Osteoblast (primary cell): ENCODE results near the gene WDR55. TPM values are rescaled to one million over a fixed set of nuclear protein-coding genes. Genes with fewer than 3 reads are reported as not detected.
A peak's percentile ranks its signal among the peaks of the same experiment; 100 is the strongest.

ENCODE experiments used
- DNase-seq: peaks from one replicate; pipeline ENCODE4 v3.0.0; 2011; ENCODE audit warnings: low spot score, mixed read lengths; ENCODE audit not compliant: insufficient read length; ENCODE audit errors: missing footprints
- H2AFZ ChIP-seq: 2 replicates; pipeline ENCODE4 v1.6.0; 2011; ENCODE audit warnings: mild to moderate bottlenecking, low read length
- H3K27ac ChIP-seq: 2 replicates; pipeline ENCODE4 v1.5.1; 2011; ENCODE audit warnings: mild to moderate bottlenecking, low read depth, low read length, moderate library complexity
- H3K27me3 ChIP-seq: 2 replicates; pipeline ENCODE4 v1.6.0; 2012; ENCODE audit warnings: mild to moderate bottlenecking, control low read depth, inconsistent platforms, low read length, moderate library complexity; ENCODE audit not compliant: insufficient read depth
- H3K36me3 ChIP-seq: 2 replicates; pipeline ENCODE4 v1.5.1; 2011; ENCODE audit warnings: mild to moderate bottlenecking, low read length, control low read depth, moderate library complexity; ENCODE audit not compliant: insufficient read depth
- H3K4me1 ChIP-seq: 2 replicates; pipeline ENCODE4 v1.5.1; 2011; ENCODE audit warnings: mild to moderate bottlenecking, low read length, control low read depth, moderate library complexity; ENCODE audit not compliant: insufficient read depth
- H3K4me2 ChIP-seq: 2 replicates; pipeline ENCODE4 v1.6.0; 2011; ENCODE audit warnings: mild to moderate bottlenecking, low read length; ENCODE audit not compliant: insufficient read depth
- H3K4me3 ChIP-seq: fragments of 200-600 bp; sonication (generic); 3 replicates; pipeline ENCODE4 v1.5.1; 2012; ENCODE audit warnings: mild to moderate bottlenecking, low read length, inconsistent platforms; ENCODE audit not compliant: insufficient read depth
- H3K79me2 ChIP-seq: 2 replicates; pipeline ENCODE4 v1.6.0; 2012; ENCODE audit warnings: mild to moderate bottlenecking, low read length, control low read depth, inconsistent platforms; ENCODE audit not compliant: insufficient read depth
- H3K9me3 ChIP-seq: 2 replicates; pipeline ENCODE4 v1.5.1; 2011; ENCODE audit warnings: low read depth, low read length, control low read depth
- H4K20me1 ChIP-seq: 2 replicates; pipeline ENCODE4 v1.6.0; 2012; ENCODE audit warnings: mild to moderate bottlenecking, low read length, control low read depth; ENCODE audit not compliant: insufficient read depth
- CTCF ChIP-seq: IDR thresholded peaks from 2 replicates; pipeline ENCODE4 v1.5.1; 2011; ENCODE audit warnings: mild to moderate bottlenecking, low read depth, low read length, moderate library complexity; ENCODE audit errors: extremely low read depth
- total RNA-seq: library from RNA; depleted of rRNA; stranded (reverse); fragments of >200 nt; gene quantifications from 2 replicates; pipeline ENCODE4 v1.2.3, GENCODE V29; 2012

Gene WDR55
- total RNA-seq, 1 donor = 30.8 TPM

GRCh38 chr5:140678993-140679392 lies 14.3 kb downstream of the WDR55 start:
- H3K4me1 ChIP-seq = no peaks in the 10 kb centered on the region
- no peaks in the 10 kb centered on the region for H4K20me1 ChIP-seq
- peaks cover 70% of the 10 kb centered on the region for H3K36me3 ChIP-seq
- H2AFZ ChIP-seq = no peak overlapping the region
- H3K27me3 ChIP-seq = no peaks in the 10 kb centered on the region
- H3K27ac ChIP-seq = no peak overlapping the region
- no peak overlapping the region for H3K4me3 ChIP-seq
- DNase-seq = no peak
- TF ChIP-seq CTCF = no peak
- no peaks in the 10 kb centered on the region for H3K9me3 ChIP-seq
- no peak overlapping the region for H3K4me2 ChIP-seq
- H3K79me2 ChIP-seq = peaks cover 2% of the 10 kb centered on the region

- Histone ChIP-seq H3K4me1 (peaks cover 12% of the 10 kb centered on the region), H3K79me2 (peaks cover 69% of the 10 kb centered on the region), H3K27ac (peak overlapping the region; percentile 74), H3K4me2 (peak overlapping the region; percentile 95), H2AFZ (peak overlapping the region; percentile 99), H3K36me3 (peaks cover 42% of the 10 kb centered on the region), H3K27me3 (no peaks in the 10 kb centered on the region), H3K9me3 (no peaks in the 10 kb centered on the region), H3K4me3 (peak overlapping the region; percentile 90), H4K20me1 (peaks cover 6% of the 10 kb centered on the region)
- TF ChIP-seq CTCF = no peak
- DNase-seq = no peak
Observed at GRCh38 chr5:140690376-140690932, 25.8 kb downstream of the WDR55 start.

- H3K27ac ChIP-seq = peak within 1 kb of the TSS; percentile 74
- peak within 1 kb of the TSS; percentile 99 for H2AFZ ChIP-seq
- peak within 1 kb of the TSS; percentile 95 for H3K4me2 ChIP-seq
- peaks cover 6% of the 10 kb centered on the region for H4K20me1 ChIP-seq
- H3K27me3 ChIP-seq = no peaks in the 10 kb centered on the region
- peaks cover 12% of the 10 kb centered on the region for H3K4me1 ChIP-seq
- peak within 1 kb of the TSS; percentile 90 for H3K4me3 ChIP-seq
- no peaks in the 10 kb centered on the region for H3K9me3 ChIP-seq
- DNase-seq = peak; percentile 98
- H3K79me2 ChIP-seq = peaks cover 75% of the 10 kb centered on the region
- TF ChIP-seq CTCF = no peak
- H3K36me3 ChIP-seq = peaks cover 49% of the 10 kb centered on the region
Observed at GRCh38 chr5:140690941-140691924, 26.5 kb downstream of the WDR55 start, which contains the start of the genes HARS1 and HARS2. HARS1 (minus strand) TSS chr5:140691370; CDS start chr5:140691304, 66 bp downstream. HARS2 (plus strand) TSS chr5:140691455; CDS start chr5:140691649, 194 bp downstream.

GRCh38 chr5:140694276-140694675 lies 29.6 kb downstream of the WDR55 start:
- Histone ChIP-seq H3K27me3 (no peaks in the 10 kb centered on the region), H3K27ac (no peak overlapping the region), H3K4me1 (peaks cover 12% of the 10 kb centered on the region), H2AFZ (no peak overlapping the region), H3K79me2 (peaks cover 60% of the 10 kb centered on the region), H3K36me3 (peaks cover 65% of the 10 kb centered on the region), H3K4me2 (no peak overlapping the region), H3K4me3 (no peak overlapping the region), H4K20me1 (peaks cover 6% of the 10 kb centered on the region), H3K9me3 (no peaks in the 10 kb centered on the region)
- TF ChIP-seq CTCF = no peak
- no peak for DNase-seq
